PC-9 (cell line): ENCODE data around the gene MSANTD1. TPM values are rescaled to one million over a fixed set of nuclear protein-coding genes. Genes with fewer than 3 reads are reported as not detected.

Experiments
- BruUV-seq: library from RNA; stranded (reverse); fragments of 400-500 nt; replicated peaks from 2 replicates; lab custom pipeline; 2021; lab: Mats Ljungman, UMichigan
- CTCF ChIA-PET: fragments of 300-600 bp; sonication (Branson Sonifier 250); formaldehyde crosslinking; loops from one replicate; lab custom pipeline; 2022; ENCODE audit warnings: antibody characterized with exemption; lab: Charles Lee
- POLR2A ChIA-PET: fragments of 300-600 bp; sonication (Branson Sonifier 250); formaldehyde crosslinking; loops from one replicate; lab custom pipeline; 2022; ENCODE audit warnings: antibody characterized with exemption; ENCODE audit not compliant: unreplicated experiment; lab: Charles Lee
- DNase-seq, 2 experiments: peaks; one replicate each; pipeline versions ENCODE4 v3.0.0 to v3.0.0-alpha.2; 2015 to 2022; ENCODE audit warnings: mixed read lengths in 1 of 2
- H2AFZ ChIP-seq: fragments of 200-600 bp; sonication (generic); 2 replicates; pipeline ENCODE4 v1.8.1; 2017; ENCODE audit warnings: antibody characterized with exemption
- H3F3A ChIP-seq: fragments of 200-600 bp; sonication (generic); 2 replicates; pipeline ENCODE4 v1.8.1; 2017; ENCODE audit warnings: antibody characterized with exemption, mild to moderate bottlenecking, low read depth; ENCODE audit not compliant: insufficient read depth
- H3K27ac ChIP-seq: fragments of 200-600 bp; sonication (generic); 2 replicates; pipeline ENCODE4 v1.6.1; 2016; ENCODE audit warnings: mixed run types
- H3K27me3 ChIP-seq: fragments of 200-600 bp; sonication (generic); 2 replicates; pipeline ENCODE4 v1.6.1; 2016; ENCODE audit warnings: low read depth, mixed run types; ENCODE audit not compliant: insufficient read depth
- H3K36me3 ChIP-seq: fragments of 200-600 bp; sonication (generic); 2 replicates; pipeline ENCODE4 v1.6.1; 2016; ENCODE audit warnings: low read depth, mixed run types
- H3K4me1 ChIP-seq: fragments of 200-600 bp; sonication (generic); replicated peaks from 2 replicates; pipeline ENCODE4 v1.6.1; 2016; ENCODE audit warnings: mixed run types; ENCODE audit not compliant: insufficient read depth
- H3K4me2 ChIP-seq: fragments of 200-600 bp; sonication (generic); 2 replicates; pipeline ENCODE4 v1.6.1; 2017; ENCODE audit warnings: mixed run types
- H3K4me3 ChIP-seq: fragments of 200-600 bp; sonication (generic); 2 replicates; pipeline ENCODE4 v1.6.1; 2016; ENCODE audit warnings: mixed run types
- H3K79me2 ChIP-seq: fragments of 200-600 bp; sonication (generic); 2 replicates; pipeline ENCODE4 v1.6.1; 2017; ENCODE audit warnings: low read depth, mixed run types
- H3K9me2 ChIP-seq: fragments of 200-600 bp; sonication (generic); 2 replicates; pipeline ENCODE4 v1.8.1; 2017; ENCODE audit warnings: mild to moderate bottlenecking; ENCODE audit not compliant: insufficient read depth
- H3K9me3 ChIP-seq: fragments of 200-600 bp; sonication (generic); 2 replicates; pipeline ENCODE4 v1.8.1; 2016; ENCODE audit warnings: low read depth; ENCODE audit not compliant: insufficient read depth
- H4K20me1 ChIP-seq: fragments of 200-600 bp; sonication (generic); 2 replicates; pipeline ENCODE4 v1.8.1; 2017; ENCODE audit not compliant: insufficient read depth
- EZH2 ChIP-seq: fragments of 200-600 bp; sonication (generic); IDR thresholded peaks from 2 replicates; pipeline ENCODE4 v1.8.0; 2017; ENCODE audit warnings: antibody characterized with exemption, low read depth
- intact Hi-C: fragments of 100-400 bp; cut with micrococcal nuclease; formaldehyde crosslinking; loops from one replicate; pipeline ENCODE4 v1.10.0; 2022; ENCODE audit not compliant: unreplicated experiment
- total RNA-seq: library from RNA; stranded (reverse); gene quantifications from 2 replicates; pipeline ENCODE4 v1.2.3, GENCODE V29; 2021
- TF ChIP-seq, protein P1 (sequence below): fragments of 200-600 bp; sonication (generic); conservative IDR thresholded peaks from 2 replicates; pipeline ENCODE4 v1.6.1; 2017; ENCODE audit warnings: mixed run types, antibody characterized with exemption, mild to moderate bottlenecking, moderate library complexity

The MSANTD1 gene
- total RNA-seq, 1 experiment from 2014 or later: 3.1 TPM

- Histone ChIP-seq H2AFZ (no peak overlapping the region), H3F3A (no peaks in the 10 kb centered on the region), H3K9me2 (no peaks in the 10 kb centered on the region), H3K27me3 (no peaks in the 10 kb centered on the region), H3K4me1 (no peaks in the 10 kb centered on the region), H3K79me2 (no peaks in the 10 kb centered on the region), H3K9me3 (no peaks in the 10 kb centered on the region), H3K36me3 (no peaks in the 10 kb centered on the region), H3K4me2 (no peak overlapping the region), H3K27ac (no peak overlapping the region), H3K4me3 (no peak overlapping the region), H4K20me1 (no peaks in the 10 kb centered on the region)
- intact Hi-C loops: no loop called here
- no TSS peak for BruUV-seq
- ChIA-PET CTCF (no interaction called here), POLR2A (no interaction called here)
- no peak for TF ChIP-seq EZH2
- TF ChIP-seq, protein P1, sequence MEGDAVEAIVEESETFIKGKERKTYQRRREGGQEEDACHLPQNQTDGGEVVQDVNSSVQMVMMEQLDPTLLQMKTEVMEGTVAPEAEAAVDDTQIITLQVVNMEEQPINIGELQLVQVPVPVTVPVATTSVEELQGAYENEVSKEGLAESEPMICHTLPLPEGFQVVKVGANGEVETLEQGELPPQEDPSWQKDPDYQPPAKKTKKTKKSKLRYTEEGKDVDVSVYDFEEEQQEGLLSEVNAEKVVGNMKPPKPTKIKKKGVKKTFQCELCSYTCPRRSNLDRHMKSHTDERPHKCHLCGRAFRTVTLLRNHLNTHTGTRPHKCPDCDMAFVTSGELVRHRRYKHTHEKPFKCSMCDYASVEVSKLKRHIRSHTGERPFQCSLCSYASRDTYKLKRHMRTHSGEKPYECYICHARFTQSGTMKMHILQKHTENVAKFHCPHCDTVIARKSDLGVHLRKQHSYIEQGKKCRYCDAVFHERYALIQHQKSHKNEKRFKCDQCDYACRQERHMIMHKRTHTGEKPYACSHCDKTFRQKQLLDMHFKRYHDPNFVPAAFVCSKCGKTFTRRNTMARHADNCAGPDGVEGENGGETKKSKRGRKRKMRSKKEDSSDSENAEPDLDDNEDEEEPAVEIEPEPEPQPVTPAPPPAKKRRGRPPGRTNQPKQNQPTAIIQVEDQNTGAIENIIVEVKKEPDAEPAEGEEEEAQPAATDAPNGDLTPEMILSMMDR: no peak
- no peak for DNase-seq
Measured at GRCh38 chr4:3219761-3220475, 29.0 kb upstream of the MSANTD1 start.

DNA sequence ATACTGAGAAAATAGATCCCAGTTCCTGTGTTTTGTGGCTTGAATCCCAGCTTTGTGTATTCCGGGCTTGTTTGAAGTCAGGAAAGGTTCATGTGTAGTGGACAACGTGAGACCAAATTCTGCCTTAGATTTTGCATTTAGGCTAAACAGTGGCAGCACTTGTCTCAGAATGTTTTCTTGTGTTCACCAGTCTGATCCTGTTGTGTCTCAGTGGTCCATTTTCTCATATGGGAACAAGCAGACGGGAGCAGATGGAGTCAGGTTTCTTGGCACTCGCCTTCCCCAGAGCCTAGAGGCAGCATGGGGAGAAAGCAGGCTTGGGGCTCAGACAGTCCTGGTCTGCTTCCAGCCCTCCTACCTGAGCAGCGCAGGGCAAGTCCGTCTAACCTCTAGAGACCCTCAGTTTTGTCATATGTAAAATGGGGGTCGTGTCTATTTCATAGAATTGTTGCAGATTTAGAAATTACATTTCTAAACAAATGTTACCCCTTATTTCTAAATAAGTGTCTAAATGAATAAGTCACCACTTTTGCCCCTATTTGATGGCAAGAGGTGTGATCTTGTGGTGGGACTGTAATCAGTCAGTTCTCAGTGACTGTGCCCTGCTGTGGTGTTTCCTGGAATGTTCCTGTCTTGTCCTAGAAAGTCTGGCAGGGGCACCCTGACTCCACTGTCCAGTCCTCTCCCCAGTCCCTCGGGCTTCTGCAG is 28.3 kb upstream of the MSANTD1 start:
- H3K27me3 ChIP-seq: no peaks in the 10 kb centered on the region
- ChIA-PET CTCF (no interaction called here), POLR2A (no interaction called here)
- H3K4me3 ChIP-seq: no peak overlapping the region
- no peak overlapping the region for H3K4me2 ChIP-seq
- no peaks in the 10 kb centered on the region for H3K4me1 ChIP-seq
- H3K9me3 ChIP-seq: no peaks in the 10 kb centered on the region
- no peaks in the 10 kb centered on the region for H3K79me2 ChIP-seq
- H3K27ac ChIP-seq: no peak overlapping the region
- H4K20me1 ChIP-seq: no peaks in the 10 kb centered on the region
- intact Hi-C loops: no loop called here
- H3K9me2 ChIP-seq: no peaks in the 10 kb centered on the region
- no peaks in the 10 kb centered on the region for H3K36me3 ChIP-seq
- no peak overlapping the region for H2AFZ ChIP-seq
- TF ChIP-seq, protein P1: no peak
- no peak for TF ChIP-seq EZH2
- no peak for DNase-seq
- H3F3A ChIP-seq: no peaks in the 10 kb centered on the region
- no TSS peak for BruUV-seq

- Histone ChIP-seq H3K9me2 (no peaks in the 10 kb centered on the region), H3K4me2 (no peak overlapping the region), H3K27ac (no peak overlapping the region), H3K4me1 (no peaks in the 10 kb centered on the region), H3K9me3 (no peaks in the 10 kb centered on the region), H3F3A (no peaks in the 10 kb centered on the region), H2AFZ (no peak overlapping the region), H3K27me3 (no peaks in the 10 kb centered on the region), H3K36me3 (no peaks in the 10 kb centered on the region), H3K4me3 (no peak overlapping the region), H3K79me2 (no peaks in the 10 kb centered on the region), H4K20me1 (no peaks in the 10 kb centered on the region)
- TF ChIP-seq, protein P1: no peak
- no TSS peak for BruUV-seq
- ChIA-PET CTCF (no interaction called here), POLR2A (no interaction called here)
- intact Hi-C loops: no loop called here
- DNase-seq: no peak
Measured at GRCh38 chr4:3221184-3221494, 27.8 kb upstream of the MSANTD1 start.
